ENCODE measurements around the gene KRT2. TPM values are rescaled to one million over a fixed set of nuclear protein-coding genes. Genes with fewer than 3 reads are reported as not detected.

The KRT2 gene
- total and polyA plus RNA-seq, 10 of the 15 experiments (the other 5 are each of a cell fraction or from before 2014, with no cell fraction given), result 0.08 to 0.12 TPM; not detected in 8

- DNase-seq (ENCODE audit: low read depth, low spot score), result no peak
- ATAC-seq, result no peak
- TF ChIP-seq ASH2L (IDR thresholded peaks at IDR 0.05; ENCODE audit: borderline replicate concordance, low read depth) (no peak), POLR2AphosphoS5 (IDR thresholded peaks at IDR 0.05; ENCODE audit: low read length) (no peak), NR2C2 (IDR thresholded peaks at IDR 0.05; ENCODE audit: borderline replicate concordance, control insufficient read depth, insufficient read length, low read depth) (no peak), IKZF2 (IDR thresholded peaks at IDR 0.05) (no peak), ATF7 (IDR thresholded peaks at IDR 0.05; ENCODE audit: low read depth) (no peak), RFX5 (IDR thresholded peaks at IDR 0.05; ENCODE audit: low read depth, low read length) (no peak), MEF2A (IDR thresholded peaks at IDR 0.05; ENCODE audit: insufficient read depth, low read depth, low read length) (no peak), MTA2 (IDR thresholded peaks at IDR 0.05; ENCODE audit: low read depth) (no peak)
- H3K79me2 ChIP-seq (ENCODE audit: control insufficient read depth, insufficient read depth, low read length), result no peaks in the 10 kb centered on the region
- ChIA-PET POLR2A (no interaction called here), RAD21 (ENCODE audit: unreplicated experiment) (no interaction called here), SMC1A (ENCODE audit: uncharacterized antibody, unreplicated experiment) (no interaction called here), CTCF (no interaction called here)
- WGBS (ENCODE audit: insufficient coverage, insufficient replicate concordance, low lambda C conversion rate, missing lambda C conversion rate), result 29% methylated on average over 4 of the region's 4 CpGs
- in situ Hi-C loops (cut with MboI), result no loop called here
- no TSS peak for BruUV-seq (replicated peaks)
- no peaks in the 10 kb centered on the region for H4K20me1 ChIP-seq (ENCODE audit: control insufficient read depth, insufficient read depth)
- no peaks in the 10 kb centered on the region for H3K9me3 ChIP-seq (replicated peaks; ENCODE audit: control insufficient read depth, insufficient read depth, low read length)
- no peak for FAIRE-seq
- H2AFZ ChIP-seq (ENCODE audit: control insufficient read depth, low read depth, low read length), result no peak overlapping the region
- no peak overlapping the region for H3K4me3 ChIP-seq
- intact Hi-C loops (cut with micrococcal nuclease; ENCODE audit: unreplicated experiment), result no loop called here
- H3K27me3 ChIP-seq (replicated peaks in 1 of 2; ENCODE audit: control insufficient read depth in 2 of 2, insufficient read depth in 2 of 2, low read length in 1 of 2), result peaks cover 3 to 4% of the 10 kb centered on the region in 2 experiments; a peak in 2 of 4 replicates
- H3K4me2 ChIP-seq (ENCODE audit: control insufficient read depth, insufficient read depth), result no peak overlapping the region
- no peak overlapping the region for H3K27ac ChIP-seq (ENCODE audit: control insufficient read depth, insufficient read depth)
- H3K9ac ChIP-seq (ENCODE audit: control insufficient read depth, insufficient read depth, low read length), result no peak overlapping the region
- no peaks in the 10 kb centered on the region for H3K36me3 ChIP-seq (ENCODE audit: control insufficient read depth in 2 of 2, insufficient read depth in 2 of 2, low read length in 1 of 2)
- H3K4me1 ChIP-seq (ENCODE audit: control insufficient read depth, insufficient read depth, low read length), result no peaks in the 10 kb centered on the region
Observed at GRCh38 chr12:52658196-52658595, 6.2 kb upstream of the KRT2 start.

- H3K79me2 ChIP-seq (ENCODE audit: control insufficient read depth, insufficient read depth, low read length), result no peaks in the 10 kb centered on the region
- ChIA-PET POLR2A (no interaction called here), CTCF (no interaction called here), RAD21 (ENCODE audit: unreplicated experiment) (no interaction called here), SMC1A (ENCODE audit: uncharacterized antibody, unreplicated experiment) (interaction anchor here (0.6 kb wide), 1 partner anchor 498 kb away, joined by 3 read pairs; no protein-coding TSS in a partner anchor)
- H3K27me3 ChIP-seq (replicated peaks in 1 of 2; ENCODE audit: control insufficient read depth in 2 of 2, insufficient read depth in 2 of 2, low read length in 1 of 2), result peaks cover 3 to 6% of the 10 kb centered on the region in 2 experiments; a peak in 2 of 4 replicates
- intact Hi-C loops (cut with micrococcal nuclease; ENCODE audit: unreplicated experiment), result no loop called here
- ATAC-seq, result no peak
- no peak overlapping the region for H2AFZ ChIP-seq (ENCODE audit: control insufficient read depth, low read depth, low read length)
- in situ Hi-C loops (cut with MboI), result no loop called here
- no peak overlapping the region for H3K4me3 ChIP-seq
- H4K20me1 ChIP-seq (ENCODE audit: control insufficient read depth, insufficient read depth), result no peaks in the 10 kb centered on the region
- no peak for FAIRE-seq
- no peaks in the 10 kb centered on the region for H3K9me3 ChIP-seq (replicated peaks; ENCODE audit: control insufficient read depth, insufficient read depth, low read length)
- H3K36me3 ChIP-seq (ENCODE audit: control insufficient read depth in 2 of 2, insufficient read depth in 2 of 2, low read length in 1 of 2), result no peaks in the 10 kb centered on the region
- no peak overlapping the region for H3K4me2 ChIP-seq (ENCODE audit: control insufficient read depth, insufficient read depth)
- H3K4me1 ChIP-seq (ENCODE audit: control insufficient read depth, insufficient read depth, low read length), result no peaks in the 10 kb centered on the region
- H3K27ac ChIP-seq (ENCODE audit: control insufficient read depth, insufficient read depth), result no peak overlapping the region
- BruUV-seq (replicated peaks), result no TSS peak
- DNase-seq (ENCODE audit: low read depth, low spot score), result no peak
- 21% methylated on average over 6 of the region's 6 CpGs for WGBS (ENCODE audit: insufficient coverage, insufficient replicate concordance, low lambda C conversion rate, missing lambda C conversion rate)
- no peak overlapping the region for H3K9ac ChIP-seq (ENCODE audit: control insufficient read depth, insufficient read depth, low read length)
- TF ChIP-seq SUZ12 (IDR thresholded peaks at IDR 0.05; ENCODE audit: unreplicated experiment) (no peak), PAX8 (IDR thresholded peaks at IDR 0.05) (no peak), STAT1 (conservative IDR thresholded peaks at IDR 0.05) (no peak), ZSCAN29 (IDR thresholded peaks at IDR 0.05) (no peak), CBFB (IDR thresholded peaks at IDR 0.05; ENCODE audit: low read depth) (no peak), CBX5 (IDR thresholded peaks at IDR 0.05; ENCODE audit: low read depth) (no peak), BMI1 (IDR thresholded peaks at IDR 0.05; ENCODE audit: borderline replicate concordance) (no peak), RB1 (IDR thresholded peaks at IDR 0.05; ENCODE audit: borderline replicate concordance) (no peak), NFIC (IDR thresholded peaks at IDR 0.05; ENCODE audit: low read depth, low read length) (no peak), CREM (IDR thresholded peaks at IDR 0.05; ENCODE audit: low read depth) (no peak), SP1 (IDR thresholded peaks at IDR 0.05; ENCODE audit: low read depth, low read length) (no peak), MYC (IDR thresholded peaks at IDR 0.05; ENCODE audit: insufficient read depth, insufficient read length, insufficient replicate concordance, low read length, severe bottlenecking) (no peak)
Observed at GRCh38 chr12:52657250-52657902, 5.4 kb upstream of the KRT2 start.

Measured in GM12878 (cell line).